Right lobe of liver (tissue), 6 donors: ENCODE data around the gene CROCC2. TPM values are rescaled to one million over a fixed set of nuclear protein-coding genes. Genes with fewer than 3 reads are reported as not detected.

Experiments used
- ATAC-seq, 4 donors: fragments of 200-7000 bp; cut with Tn5 transposase; one replicate each; pipeline ENCODE4 v1.9.1; 2020; ENCODE audit warnings: mild to moderate bottlenecking in 4 of 4, moderate library complexity in 4 of 4
- DNase-seq, 3 donors: peaks; one replicate each; pipeline ENCODE4 v3.0.0-alpha.2; 2020
- H3K27ac ChIP-seq, 3 donors: fragments of 200-600 bp; one replicate each; pipeline ENCODE4 v1.8.0; 2022
- H3K27me3 ChIP-seq, 2 donors: fragments of 200-600 bp; one replicate each; pipeline ENCODE4 v1.8.0; 2022
- H3K36me3 ChIP-seq, 4 donors: fragments of 200-600 bp; sonication (generic) in 1 of 4; one replicate each; pipeline versions ENCODE4 v1.5.1 to v1.8.0; 2017 to 2022; ENCODE audit warnings: control low read depth in 1 of 4
- H3K4me1 ChIP-seq, 4 donors: fragments of 200-600 bp; sonication (generic) in 1 of 4; one replicate each; pipeline versions ENCODE4 v1.5.1 to v1.8.0; 2017 to 2022; ENCODE audit warnings: control low read depth in 1 of 4
- H3K4me3 ChIP-seq, 3 donors: fragments of 200-600 bp; one replicate each; pipeline ENCODE4 v1.8.0; 2022
- H3K9me3 ChIP-seq, 4 donors: fragments of 200-600 bp; sonication (generic) in 1 of 4; one replicate each; pipeline versions ENCODE4 v1.5.1 to v1.8.0; 2017 to 2022; ENCODE audit warnings: control low read depth in 1 of 4
- POLR2A ChIP-seq: fragments of 450-650 bp; IDR thresholded peaks from one replicate; pipeline ENCODE4 v1.6.1; 2017; ENCODE audit warnings: antibody characterized with exemption, mild to moderate bottlenecking
- WGBS: methylation state at CpG from one replicate; pipeline ENCODE4 v1.1.6; 2018; ENCODE audit warnings: low coverage, low lambda C conversion rate; ENCODE audit not compliant: insufficient coverage; ENCODE audit errors: missing lambda C conversion rate; 5-methylcytosine and 5-hydroxymethylcytosine counted together
- intact Hi-C, 2 donors: fragments of 100-400 bp; cut with DNase I; formaldehyde crosslinking; loops; one replicate each; pipeline versions ENCODE4 v1.11.2 to v1.14.1; 2022
- total RNA-seq, 6 experiments: library from RNA; depleted of rRNA in 2 of 6; stranded (reverse); fragments of >200 nt in 2 of 6; fragmentation: NEBNext Ultra II Directional in 3 of 6; extraction: Animal tissue kit (Norgen Biotek cat#: 25700) in 3 of 6; gene quantifications; one replicate each; pipeline versions ENCODE4 v1.1.0 to v1.2.4, GENCODE V29; 2016 to 2023
- TF ChIP-seq, protein P1 (sequence below), 4 donors: fragments of 200-600 bp in 3 of 4; fragments of 450-650 bp in 1 of 4; IDR thresholded peaks; one replicate each; pipeline versions ENCODE4 v1.5.1 to v1.8.0; 2016 to 2022; ENCODE audit warnings: antibody characterized with exemption in 4 of 4, mild to moderate bottlenecking in 2 of 4
- donor health status: DM: no; HTN: yes; CAD: no.
- donor health status: DM: no; HTN: no; CAD: no.
- donor health status: DM: no; HTN: no; CAD: no.
- donor health status: DM: no; HTN: yes; CAD: no.
- donor health status: DM: no; HTN: yes; CAD: no.

The CROCC2 gene
- total RNA-seq, 6 experiments from 2014 or later: 0.06 to 0.15 (median 0.12) TPM; not detected in 1

GRCh38 chr2:240878341-240878936 is 27.7 kb upstream of the CROCC2 start:
- DNase-seq (peak in 2 of 3 donors; percentile 63 to 69), ATAC-seq (no peak)
- no CpG with 5 or more reads among the region's 18 CpGs for WGBS
- no peaks in the 10 kb centered on the region for H3K9me3 ChIP-seq
- peaks cover 0 to 80% (median 27%) of the 10 kb centered on the region in 4 donors for H3K4me1 ChIP-seq
- H3K4me3 ChIP-seq: no peak overlapping the region
- intact Hi-C loops: no loop called here
- H3K27me3 ChIP-seq: no peaks in the 10 kb centered on the region
- peak overlapping the region in 1 of 3 donors; percentile 77 for H3K27ac ChIP-seq
- peaks cover 0 to 79% (median 22%) of the 10 kb centered on the region in 4 donors for H3K36me3 ChIP-seq
- TF ChIP-seq POLR2A: no peak
- TF ChIP-seq, protein P1, sequence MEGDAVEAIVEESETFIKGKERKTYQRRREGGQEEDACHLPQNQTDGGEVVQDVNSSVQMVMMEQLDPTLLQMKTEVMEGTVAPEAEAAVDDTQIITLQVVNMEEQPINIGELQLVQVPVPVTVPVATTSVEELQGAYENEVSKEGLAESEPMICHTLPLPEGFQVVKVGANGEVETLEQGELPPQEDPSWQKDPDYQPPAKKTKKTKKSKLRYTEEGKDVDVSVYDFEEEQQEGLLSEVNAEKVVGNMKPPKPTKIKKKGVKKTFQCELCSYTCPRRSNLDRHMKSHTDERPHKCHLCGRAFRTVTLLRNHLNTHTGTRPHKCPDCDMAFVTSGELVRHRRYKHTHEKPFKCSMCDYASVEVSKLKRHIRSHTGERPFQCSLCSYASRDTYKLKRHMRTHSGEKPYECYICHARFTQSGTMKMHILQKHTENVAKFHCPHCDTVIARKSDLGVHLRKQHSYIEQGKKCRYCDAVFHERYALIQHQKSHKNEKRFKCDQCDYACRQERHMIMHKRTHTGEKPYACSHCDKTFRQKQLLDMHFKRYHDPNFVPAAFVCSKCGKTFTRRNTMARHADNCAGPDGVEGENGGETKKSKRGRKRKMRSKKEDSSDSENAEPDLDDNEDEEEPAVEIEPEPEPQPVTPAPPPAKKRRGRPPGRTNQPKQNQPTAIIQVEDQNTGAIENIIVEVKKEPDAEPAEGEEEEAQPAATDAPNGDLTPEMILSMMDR (IDR thresholded peaks at IDR 0.05): no peak

DNA sequence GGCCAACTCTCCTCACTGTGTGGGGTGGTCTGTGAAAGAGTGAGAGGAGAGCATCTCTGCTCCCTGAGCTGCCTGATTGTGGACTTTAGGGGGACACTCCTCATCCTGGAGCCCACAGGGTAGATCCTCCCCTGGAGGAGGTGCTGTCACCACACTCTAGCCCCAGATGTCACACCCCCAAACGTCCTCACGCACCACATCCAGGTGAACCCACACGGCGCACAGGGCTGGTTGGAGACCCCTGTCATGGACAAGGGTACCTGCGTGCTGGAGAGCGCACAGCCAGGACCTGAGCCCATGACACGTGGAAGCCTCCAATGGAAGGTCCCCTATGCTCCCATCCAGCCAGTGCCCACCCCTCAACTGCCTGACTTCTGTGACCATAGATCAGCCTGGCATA is 27.0 kb upstream of the CROCC2 start:
- no peaks in the 10 kb centered on the region for H3K27me3 ChIP-seq
- TF ChIP-seq POLR2A: no peak
- TF ChIP-seq, protein P1 (IDR thresholded peaks at IDR 0.05): no peak
- H3K9me3 ChIP-seq: no peaks in the 10 kb centered on the region
- peaks cover 0 to 80% (median 24%) of the 10 kb centered on the region in 4 donors for H3K4me1 ChIP-seq
- no peak overlapping the region for H3K4me3 ChIP-seq
- intact Hi-C loops: no loop called here
- 36% methylated on average over 3 of the region's 7 CpGs for WGBS
- H3K36me3 ChIP-seq: peaks cover 0 to 77% (median 21%) of the 10 kb centered on the region in 4 donors
- DNase-seq (peak in 2 of 3 donors; percentile 50 to 59), ATAC-seq (no peak)
- peak overlapping the region in 1 of 3 donors; percentile 77 for H3K27ac ChIP-seq

GRCh38 chr2:240881913-240882312 is 24.2 kb upstream of the CROCC2 start:
- TF ChIP-seq POLR2A: no peak
- TF ChIP-seq, protein P1 (IDR thresholded peaks at IDR 0.05): no peak
- H3K36me3 ChIP-seq: peaks cover 0 to 57% (median 14%) of the 10 kb centered on the region in 4 donors
- intact Hi-C loops: no loop called here
- peaks cover 0 to 77% (median 18%) of the 10 kb centered on the region in 4 donors for H3K4me1 ChIP-seq
- no peaks in the 10 kb centered on the region for H3K9me3 ChIP-seq
- DNase-seq: peak in 1 of 3 donors; percentile 31
- no peak for ATAC-seq
- H3K27ac ChIP-seq: no peak overlapping the region
- no peaks in the 10 kb centered on the region for H3K27me3 ChIP-seq
- 55% methylated on average over 3 of the region's 6 CpGs for WGBS
- no peak overlapping the region for H3K4me3 ChIP-seq

DNA sequence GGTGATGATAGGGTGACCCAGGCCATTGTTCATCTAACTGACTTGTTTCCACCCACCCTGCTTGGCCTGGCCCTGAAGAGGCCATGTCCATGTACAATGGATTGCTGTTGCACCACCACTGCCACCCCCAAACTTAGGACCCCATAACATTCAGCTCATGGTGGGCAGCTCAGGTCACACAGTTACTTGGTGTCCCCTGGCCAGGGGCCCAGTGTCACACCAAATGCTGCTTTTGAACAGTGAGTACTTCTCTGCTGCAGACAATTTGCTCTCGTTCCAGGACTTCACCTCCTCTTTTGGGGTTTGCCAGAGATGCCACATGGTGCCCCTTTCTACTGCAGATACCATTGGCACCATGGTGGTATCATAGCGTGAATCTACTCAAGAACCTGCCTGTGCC is 21.9 kb upstream of the CROCC2 start:
- Histone ChIP-seq H3K27ac (peak overlapping the region in 1 of 3 donors; percentile 67), H3K4me1 (peaks cover 0 to 66% (median 20%) of the 10 kb centered on the region in 4 donors), H3K9me3 (no peaks in the 10 kb centered on the region), H3K4me3 (no peak overlapping the region), H3K36me3 (peaks cover 0 to 34% (median 5%) of the 10 kb centered on the region in 4 donors), H3K27me3 (no peaks in the 10 kb centered on the region)
- no CpG with 5 or more reads among the region's 2 CpGs for WGBS
- ATAC-seq: no peak
- peak in 1 of 3 donors; percentile 48 for DNase-seq
- intact Hi-C loops: no loop called here
- no peak for TF ChIP-seq POLR2A
- TF ChIP-seq, protein P1 (IDR thresholded peaks at IDR 0.05): no peak
